Ascending aorta (tissue), 2 donors: ENCODE results near the gene RFWD3. TPM values are rescaled to one million over a fixed set of nuclear protein-coding genes. Genes with fewer than 3 reads are reported as not detected.
"Not testable (repeated sequence)": the region's sequence is repeated elsewhere in the genome, so short reads cannot be mapped to it uniquely, and the experiment has no call there.

Experiments
- DNase-seq, 2 donors: peaks; one replicate each; pipeline ENCODE4 v3.0.0-alpha.2; 2019; ENCODE audit warnings: low spot score in 2 of 2
- H3K27ac ChIP-seq, 2 donors: fragments of 200-600 bp; sonication (generic); one replicate each; pipeline ENCODE4 v1.5.1; 2016 to 2017; ENCODE audit warnings: mild to moderate bottlenecking in 1 of 2
- H3K27me3 ChIP-seq: fragments of 200-600 bp; sonication (generic); one replicate; pipeline ENCODE4 v1.5.1; 2017
- H3K36me3 ChIP-seq, 2 donors: fragments of 200-600 bp; sonication (generic); one replicate each; pipeline ENCODE4 v1.5.1; 2016
- H3K4me1 ChIP-seq, 2 donors: fragments of 200-600 bp; sonication (generic); one replicate each; pipeline ENCODE4 v1.5.1; 2016 to 2017; ENCODE audit warnings: mild to moderate bottlenecking in 1 of 2
- H3K4me3 ChIP-seq, 2 donors: fragments of 200-600 bp; sonication (generic); one replicate each; pipeline ENCODE4 v1.5.1; 2016 to 2017; ENCODE audit warnings: mild to moderate bottlenecking in 1 of 2
- H3K9me3 ChIP-seq, 2 donors: fragments of 200-600 bp; sonication (generic); one replicate each; pipeline ENCODE4 v1.5.1; 2016
- CTCF ChIP-seq, 3 experiments: fragments of 200-600 bp in 2 of 3; fragments of 450-650 bp in 1 of 3; sonication (generic) in 2 of 3; IDR thresholded peaks; one replicate each; pipeline ENCODE4 v1.5.1; 2016 to 2019; ENCODE audit warnings: antibody characterized with exemption in 3 of 3, mild to moderate bottlenecking in 1 of 3, moderate library complexity in 1 of 3
- intact Hi-C: fragments of 100-400 bp; cut with DNase I; formaldehyde crosslinking; loops from one replicate; pipeline ENCODE4 v1.15.1; 2023
- total RNA-seq: library from RNA; depleted of rRNA; stranded (reverse); fragments of >200 nt; gene quantifications from one replicate; pipeline ENCODE4 v1.1.0, GENCODE V29; 2016

Gene RFWD3
- total RNA-seq, 1 donor from 2014 or later, result 54.6 TPM

GRCh38 chr16:74661064-74661463 lies 5.6 kb downstream of the RFWD3 start:
- intact Hi-C loops, result no loop called here
- peak in 1 of 2 donors; percentile 38 for DNase-seq
- Histone ChIP-seq H3K4me1 (peaks cover 0 to 6% of the 10 kb centered on the region in 2 donors), H3K9me3 (no peaks in the 10 kb centered on the region), H3K36me3 (peaks cover 36 to 50% of the 10 kb centered on the region in 2 donors), H3K27ac (no peak overlapping the region), H3K4me3 (no peak overlapping the region), H3K27me3 (no peaks in the 10 kb centered on the region)
- TF ChIP-seq CTCF (IDR thresholded peaks at IDR 0.05), result no peak

- Histone ChIP-seq H3K27ac (no peak overlapping the region), H3K4me3 (no peak overlapping the region), H3K9me3 (no peaks in the 10 kb centered on the region), H3K27me3 (no peaks in the 10 kb centered on the region), H3K36me3 (peaks cover 36 to 50% of the 10 kb centered on the region in 2 donors), H3K4me1 (peaks cover 0 to under 1% of the 10 kb centered on the region in 2 donors)
- TF ChIP-seq CTCF (IDR thresholded peaks at IDR 0.05), result no peak
- peak in 1 of 2 donors; percentile 13 for DNase-seq
- intact Hi-C loops, result no loop called here
These were observed 6.3 kb downstream of the RFWD3 start for GRCh38 chr16:74660383-74660782.

GRCh38 chr16:74659041-74659440 lies 7.6 kb downstream of the RFWD3 start:
- no peak for TF ChIP-seq CTCF (IDR thresholded peaks at IDR 0.05)
- H3K27me3 ChIP-seq, result no peaks in the 10 kb centered on the region
- DNase-seq, result no peak
- H3K36me3 ChIP-seq, result peaks cover 31 to 46% of the 10 kb centered on the region in 2 donors
- no peak overlapping the region for H3K4me3 ChIP-seq
- H3K9me3 ChIP-seq, result no peaks in the 10 kb centered on the region
- H3K4me1 ChIP-seq, result no peaks in the 10 kb centered on the region
- H3K27ac ChIP-seq, result no peak overlapping the region
- intact Hi-C loops, result no loop called here

GRCh38 chr16:74657870-74658642 lies 8.6 kb downstream of the RFWD3 start:
- Histone ChIP-seq H3K9me3 (no peaks in the 10 kb centered on the region), H3K27ac (no peak overlapping the region), H3K4me3 (no peak overlapping the region), H3K27me3 (no peaks in the 10 kb centered on the region), H3K4me1 (no peaks in the 10 kb centered on the region), H3K36me3 (peaks cover 26 to 36% of the 10 kb centered on the region in 2 donors)
- TF ChIP-seq CTCF (IDR thresholded peaks at IDR 0.05), result no peak
- intact Hi-C loops, result no loop called here
- DNase-seq, result no peak

- peaks cover 11 to 32% of the 10 kb centered on the region in 2 donors for H3K36me3 ChIP-seq
- no peaks in the 10 kb centered on the region for H3K27me3 ChIP-seq
- H3K4me1 ChIP-seq, result no peaks in the 10 kb centered on the region
- intact Hi-C loops, result no loop called here
- H3K9me3 ChIP-seq, result no peaks in the 10 kb centered on the region
- DNase-seq, result no peak
- no peak overlapping the region for H3K4me3 ChIP-seq
- TF ChIP-seq CTCF (IDR thresholded peaks at IDR 0.05), result no peak
- H3K27ac ChIP-seq, result no peak overlapping the region
These were observed 12.1 kb downstream of the RFWD3 start for GRCh38 chr16:74654536-74655050.

- peaks cover 13 to 40% of the 10 kb centered on the region in 2 donors for H3K36me3 ChIP-seq
- H3K27ac ChIP-seq, H3K27me3 ChIP-seq, intact Hi-C loops, H3K9me3 ChIP-seq, H3K4me1 ChIP-seq, DNase-seq, H3K4me3 ChIP-seq: not testable (repeated sequence)
These were observed 13.8 kb downstream of the RFWD3 start for GRCh38 chr16:74652883-74653282.
